NCI-H2107 (cell line): ENCODE data around the gene TGFB3.
A peak's percentile ranks its signal among the peaks of the same experiment; 100 is the strongest.
"Not testable (repeated sequence)": the region's sequence is repeated elsewhere in the genome, so short reads cannot be mapped to it uniquely, and the experiment has no call there.

Experiments
- DNase-seq: peaks from one replicate; lab custom pipeline; 2025; lab: John Stamatoyannopoulos, UW

The TGFB3 gene

DNA sequence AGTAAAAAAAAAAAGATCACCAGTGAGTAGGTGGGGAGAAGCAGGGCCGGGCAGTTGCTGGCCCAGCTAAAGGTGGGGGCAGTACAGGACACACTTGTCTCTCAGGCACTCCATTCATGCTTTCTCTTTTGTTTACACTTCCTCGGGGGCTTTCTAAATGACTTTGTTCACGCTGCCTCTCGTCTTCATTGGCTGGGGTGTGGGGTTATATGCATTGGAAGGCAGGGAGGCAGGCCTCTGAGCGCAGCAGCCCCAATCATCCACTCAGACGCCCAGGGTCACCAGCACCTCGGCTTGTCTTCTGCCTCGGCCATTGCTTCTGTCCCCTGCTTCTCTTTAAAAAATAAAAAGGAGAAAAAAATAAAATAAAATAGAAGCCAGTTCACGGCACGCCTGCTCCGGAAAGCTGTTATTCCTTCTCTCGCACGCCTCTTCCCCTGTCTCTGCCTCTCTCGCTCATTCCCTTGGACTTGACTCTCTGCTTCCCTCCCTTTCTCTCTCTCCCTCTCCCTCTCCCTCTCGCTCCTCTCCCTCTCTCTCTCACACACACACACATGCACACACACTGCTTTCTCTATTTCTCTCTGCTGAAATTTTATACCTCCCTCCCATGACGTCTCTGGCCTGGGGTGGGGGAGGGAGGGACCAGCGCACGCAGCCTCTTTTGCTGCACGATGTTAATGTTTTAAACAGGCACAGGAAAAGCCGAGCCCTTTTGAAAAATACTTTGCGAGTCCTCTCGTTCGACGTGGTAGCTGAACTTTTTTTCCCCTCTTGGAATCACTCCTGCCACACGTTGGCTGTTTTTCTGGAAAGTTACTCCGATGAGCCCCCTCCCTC is at the start of gene TGFB3:
Gene TGFB3 (minus strand): TSS at position 570 of the 840 bp plus-strand sequence. CDS start 1,102 bp downstream, outside the sequence.
- peak; percentile 53 for DNase-seq

DNA sequence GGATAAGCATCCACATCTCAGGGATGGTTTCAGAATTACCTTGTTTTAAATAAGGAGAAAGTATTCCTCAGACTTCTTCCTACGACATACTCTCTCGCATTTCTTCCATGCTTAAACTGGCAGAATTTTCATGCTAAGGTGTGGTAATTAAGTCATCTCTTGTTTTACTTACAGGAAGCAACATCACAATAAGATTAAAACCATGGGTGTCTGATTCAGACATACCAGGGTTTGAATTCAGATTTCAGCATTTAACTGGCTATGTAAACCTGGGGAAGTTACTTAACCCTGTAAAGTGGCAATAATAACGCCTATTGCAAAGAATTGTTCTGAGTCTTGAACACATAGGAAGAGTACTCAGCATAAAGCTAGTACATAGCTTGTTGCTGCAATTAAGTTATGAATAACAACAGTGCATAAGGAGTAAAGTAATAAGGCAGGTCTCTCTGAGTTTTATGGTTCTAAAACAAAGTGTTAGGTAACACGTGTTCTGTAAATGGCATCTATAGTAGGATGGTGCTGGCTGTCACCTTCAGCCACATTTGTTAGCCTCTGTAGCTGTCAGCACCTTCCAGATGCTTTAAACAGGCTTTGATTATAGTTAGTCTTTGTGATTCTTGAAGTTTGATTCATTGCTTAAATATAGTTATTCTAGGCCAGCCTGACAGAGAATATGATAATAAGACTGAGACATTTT is 42.6 kb upstream of the TGFB3 start:
- no peak for DNase-seq

DNA sequence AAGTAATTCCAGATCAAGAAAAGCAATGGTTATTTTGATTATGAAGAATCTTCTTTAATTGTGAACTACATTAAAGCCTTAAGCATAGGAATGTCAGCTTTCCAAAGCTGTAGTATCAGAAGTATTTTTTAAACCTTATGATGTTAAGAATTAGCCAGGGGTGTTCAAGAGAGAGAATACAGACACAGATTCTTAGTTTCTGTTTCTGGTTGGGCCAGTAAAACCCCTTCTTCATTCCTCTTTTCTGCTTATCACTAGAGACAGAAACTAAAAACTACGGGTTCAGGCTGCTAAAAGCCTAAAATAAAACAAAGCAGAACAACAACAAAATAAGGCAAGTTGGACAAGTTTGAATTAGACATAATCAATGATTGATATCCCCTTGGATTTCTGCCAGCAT is 42.0 kb upstream of the TGFB3 start:
- no peak for DNase-seq

DNA sequence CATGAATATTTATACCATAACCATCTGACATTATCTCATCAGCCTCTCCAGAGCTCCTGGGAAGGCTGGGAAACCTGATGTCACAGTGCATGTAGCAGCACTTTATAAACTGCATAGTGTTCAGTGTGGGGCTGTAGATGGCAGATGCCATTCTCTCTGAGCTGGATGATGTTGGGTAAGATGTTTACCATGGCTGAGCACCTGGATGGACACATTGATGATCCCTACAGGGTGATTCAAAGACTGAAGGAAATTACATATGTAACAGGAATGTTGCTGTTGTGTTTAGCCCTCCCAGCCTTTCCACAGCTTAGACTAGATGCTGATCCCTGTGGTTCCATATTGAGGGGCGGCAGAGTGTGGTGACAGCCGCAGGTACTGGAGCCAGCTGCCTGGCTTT is 41.2 kb upstream of the TGFB3 start:
- no peak for DNase-seq

DNA sequence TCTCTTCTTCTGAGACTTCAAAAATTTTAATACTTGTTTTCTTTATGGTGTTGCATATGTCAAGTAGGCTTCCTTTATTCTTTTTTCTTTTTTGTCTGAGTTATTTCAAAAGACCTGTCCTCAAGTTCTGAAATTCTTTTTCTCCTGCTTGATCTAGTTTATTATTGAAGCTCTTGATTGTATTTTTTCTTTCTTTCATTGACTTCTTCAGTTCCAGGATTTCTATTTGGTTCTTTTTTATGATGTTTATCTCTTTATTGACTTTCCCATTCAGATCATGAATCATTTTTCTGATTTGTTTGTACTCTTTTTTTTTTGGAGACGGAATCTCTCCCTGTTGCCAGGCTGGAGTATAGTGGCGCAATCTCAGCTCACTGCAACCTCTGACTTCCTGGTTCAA is 37.9 kb upstream of the TGFB3 start:
- DNase-seq = no peak

DNA sequence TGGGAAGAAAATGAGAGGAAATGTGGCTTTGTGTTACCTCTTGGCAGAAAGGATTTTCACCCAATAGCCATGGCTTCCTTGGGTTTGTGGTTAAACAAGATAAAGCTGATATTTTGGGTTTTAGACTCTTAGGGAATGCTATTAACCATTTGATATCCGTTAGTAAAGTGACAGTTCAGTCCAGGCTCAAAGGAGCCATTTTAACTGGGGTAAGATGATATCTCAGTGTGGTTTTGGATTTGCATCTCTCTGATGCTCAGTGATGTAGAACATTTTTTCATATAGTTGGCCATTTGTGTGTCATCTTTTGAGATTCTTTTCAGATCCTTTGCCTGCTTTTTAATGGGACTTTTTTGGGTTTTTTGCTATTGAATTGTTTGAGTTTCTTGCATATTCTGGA is 33.9 kb upstream of the TGFB3 start:
- no peak for DNase-seq

DNA sequence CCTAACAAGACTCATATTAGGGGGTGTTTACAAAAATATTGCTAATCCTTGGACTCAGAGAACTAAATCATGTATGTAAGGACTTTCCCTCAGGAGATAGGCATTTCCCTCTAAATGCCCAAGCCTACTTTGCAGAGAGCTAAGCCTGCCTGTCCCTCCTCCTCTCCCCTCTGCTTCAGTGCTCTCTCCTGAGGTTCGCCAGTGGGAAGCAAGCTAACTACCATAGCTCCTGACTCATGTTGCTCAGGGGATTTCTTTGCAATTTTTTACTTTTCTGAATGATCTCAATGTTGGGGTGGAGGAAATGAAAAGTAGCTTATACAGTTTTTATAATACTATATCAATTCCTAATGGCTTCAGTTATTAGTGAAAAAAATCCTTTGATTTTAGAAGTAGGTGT is 33.4 kb upstream of the TGFB3 start:
- no peak for DNase-seq

DNA sequence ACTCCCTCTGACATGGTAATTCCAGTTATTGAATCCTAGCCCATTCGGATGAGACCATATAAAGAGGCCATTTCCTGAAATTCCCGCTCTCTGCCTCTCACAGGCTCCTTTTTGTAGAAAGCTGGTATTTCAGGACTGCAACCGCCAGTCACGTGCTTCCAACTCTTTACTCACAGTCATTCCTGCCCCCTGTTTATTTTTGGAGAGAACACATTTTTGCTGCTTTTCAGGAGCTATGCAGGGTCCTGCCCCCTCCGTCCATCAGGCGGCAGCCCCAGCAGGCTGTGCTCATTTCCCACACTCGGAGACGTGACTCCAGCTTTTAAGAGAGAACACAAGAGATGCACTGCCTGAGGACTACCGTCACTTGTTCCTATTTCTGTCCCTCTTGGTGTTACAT is 30.6 kb upstream of the TGFB3 start:
- no peak for DNase-seq

DNA sequence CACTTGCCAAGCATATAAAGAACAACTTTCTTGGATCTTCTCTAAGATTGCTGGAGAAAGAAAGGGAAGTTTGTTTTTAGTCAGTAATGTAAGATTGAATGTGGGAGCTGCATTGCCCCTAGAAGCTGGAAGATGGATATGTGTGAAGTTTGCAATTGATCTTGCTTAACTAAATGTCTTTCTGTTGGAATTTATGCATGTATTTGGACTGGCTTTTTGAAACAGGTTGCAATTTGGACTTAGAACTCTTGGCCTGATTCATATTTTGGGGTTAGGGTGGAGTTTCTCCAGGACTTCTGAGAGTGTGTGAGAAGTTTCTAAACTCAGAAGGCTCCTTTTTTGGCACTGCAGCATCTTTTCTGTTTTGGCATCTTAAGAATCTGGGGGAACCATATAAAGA is 30.1 kb upstream of the TGFB3 start:
- DNase-seq = no peak

DNA sequence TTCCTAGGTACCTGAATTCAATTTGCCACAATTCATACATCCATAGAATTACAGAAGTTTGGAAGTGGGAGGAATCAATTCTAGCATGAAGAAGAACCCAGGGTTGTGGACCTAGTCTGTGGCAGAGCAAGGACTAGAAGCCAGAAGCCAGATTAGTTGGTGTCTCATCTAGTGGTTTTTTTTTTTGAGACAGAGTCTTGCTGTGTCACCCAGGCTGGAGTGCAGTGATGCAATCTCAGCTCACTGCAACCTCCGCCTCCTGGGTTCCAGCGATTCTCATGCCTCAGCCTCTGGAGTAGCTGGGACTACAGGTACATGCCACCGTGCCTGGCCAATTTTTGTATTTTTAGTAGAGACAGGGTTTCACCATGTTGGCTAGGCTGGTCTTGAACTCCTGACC is 27.8 kb upstream of the TGFB3 start:
- not testable (repeated sequence) for DNase-seq

DNA sequence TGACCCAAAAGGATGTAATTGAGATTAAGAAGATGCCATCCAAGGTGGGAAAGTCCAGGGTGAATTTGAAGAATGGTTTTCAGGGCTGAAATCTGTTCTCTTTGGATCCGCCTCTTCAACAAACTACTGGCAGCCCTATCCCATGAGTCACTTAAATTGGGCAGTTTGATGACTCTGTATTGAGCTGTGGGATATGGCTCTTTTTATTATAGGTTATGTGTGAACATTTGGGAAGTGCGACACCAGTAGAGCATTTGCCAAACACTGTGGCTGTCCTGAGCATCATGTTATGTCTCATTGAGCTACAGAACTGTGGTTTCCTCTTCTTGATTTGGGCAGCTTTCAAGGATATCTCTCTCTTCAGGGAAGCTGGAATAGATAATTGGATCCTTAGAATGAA is 26.1 kb upstream of the TGFB3 start:
- no peak for DNase-seq

DNA sequence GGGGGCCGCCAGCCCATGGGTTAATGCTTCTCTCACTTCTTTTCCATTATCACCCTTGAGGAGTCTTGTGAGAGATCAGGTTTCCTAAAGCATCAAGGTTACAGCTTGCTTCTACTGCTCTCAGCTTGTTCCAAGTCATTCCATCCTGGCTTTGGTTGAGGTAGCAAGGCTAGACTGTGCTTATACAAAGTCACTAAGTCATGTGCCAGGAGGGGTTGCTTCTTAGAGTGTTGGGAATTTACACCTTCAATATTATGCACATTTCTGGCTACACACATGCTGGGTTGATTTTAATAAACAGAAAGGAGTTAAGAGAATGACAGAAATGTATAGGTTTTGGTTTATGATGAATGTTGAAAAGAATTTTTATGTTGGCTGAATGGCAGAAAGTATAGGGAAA is 25.6 kb upstream of the TGFB3 start:
- DNase-seq = no peak

DNA sequence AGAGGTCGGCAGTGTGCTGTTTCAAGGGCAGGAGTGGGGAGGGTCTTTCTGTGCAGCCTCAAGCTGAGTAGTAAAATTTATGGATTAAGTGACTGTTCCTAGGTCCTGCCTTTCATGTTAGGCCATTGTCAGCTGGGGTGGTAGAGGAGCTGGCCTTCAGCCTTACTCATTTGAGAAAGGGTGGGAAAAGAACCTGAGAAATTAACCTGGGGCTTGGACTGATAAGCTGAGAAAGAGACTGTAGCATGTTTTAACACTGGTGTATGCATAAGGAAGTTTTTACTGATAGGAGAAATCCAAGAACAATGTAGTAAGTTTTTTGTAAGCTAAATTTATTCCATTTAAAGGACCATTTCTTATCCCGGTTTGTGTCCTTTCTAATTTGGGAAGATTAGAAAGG is 24.5 kb upstream of the TGFB3 start:
- no peak for DNase-seq

DNA sequence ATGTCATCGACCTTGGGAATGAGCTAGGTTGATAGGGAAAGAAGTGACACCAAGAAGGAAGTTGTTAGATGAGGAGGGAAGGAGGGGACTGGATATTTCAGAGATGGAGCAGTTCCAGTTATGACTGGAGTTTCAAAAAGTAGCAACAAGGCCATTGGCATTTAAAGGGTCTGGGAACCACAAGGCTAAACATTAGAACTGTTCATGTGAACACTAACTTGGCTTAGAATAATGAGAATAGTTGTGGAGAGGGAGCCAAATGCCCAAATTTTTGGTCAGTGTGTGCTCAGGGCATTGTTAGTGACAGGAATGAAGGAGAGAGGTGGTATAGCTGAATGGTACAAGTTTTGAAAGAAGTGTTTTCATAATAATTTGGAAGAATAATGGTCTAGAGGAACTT is 20.6 kb upstream of the TGFB3 start:
- DNase-seq = no peak

DNA sequence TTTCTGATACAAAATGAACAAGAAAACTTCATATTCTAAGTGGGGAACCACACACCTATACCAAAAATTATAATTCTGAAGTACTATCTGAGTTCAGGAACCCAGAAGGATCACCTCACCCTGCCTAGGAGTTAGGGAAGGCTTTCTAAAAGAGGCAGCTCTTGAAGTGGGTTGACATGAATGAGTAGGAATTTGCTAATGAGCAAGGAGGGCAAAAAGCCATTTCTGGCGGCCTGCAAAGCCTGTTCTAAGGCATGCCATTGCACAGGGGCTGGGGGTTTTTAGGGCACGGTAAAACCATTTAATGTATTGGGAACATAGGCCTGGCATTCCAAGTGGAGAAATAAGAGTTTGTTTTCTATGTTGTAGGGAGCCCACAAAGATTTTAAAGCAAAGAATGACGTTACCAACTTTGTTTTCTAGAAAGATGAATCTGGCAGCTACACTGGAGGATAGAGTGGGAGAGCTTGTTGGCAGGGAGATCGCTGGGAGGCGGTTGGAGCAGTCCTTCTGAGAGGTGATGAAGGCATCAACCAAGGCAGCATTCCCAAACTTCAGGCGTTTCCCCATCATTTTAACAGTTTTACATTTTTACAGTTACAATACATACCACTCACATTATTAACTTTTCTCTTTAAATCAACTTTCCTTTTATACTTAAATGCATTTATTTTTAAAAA is 17.9 kb upstream of the TGFB3 start:
- DNase-seq = no peak

DNA sequence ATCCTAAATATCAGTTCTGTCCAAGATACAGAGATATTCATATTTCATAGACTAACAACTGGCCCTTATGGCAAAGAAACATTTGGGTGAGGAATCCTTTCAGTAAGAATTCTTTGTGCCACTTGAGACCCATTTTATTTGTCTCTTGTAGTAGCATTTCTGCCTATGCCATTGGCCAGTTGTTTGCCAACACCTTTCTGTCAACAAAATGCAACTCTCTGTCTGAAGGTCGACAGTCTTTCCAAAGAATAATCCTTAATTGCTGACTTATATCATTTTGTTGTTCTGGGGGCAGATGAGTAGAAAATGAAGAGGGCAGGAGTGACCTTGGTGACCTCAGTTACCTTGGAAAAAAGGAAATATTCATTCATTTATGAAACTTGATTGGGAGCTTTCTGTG is 14.7 kb upstream of the TGFB3 start:
- DNase-seq = no peak

DNA sequence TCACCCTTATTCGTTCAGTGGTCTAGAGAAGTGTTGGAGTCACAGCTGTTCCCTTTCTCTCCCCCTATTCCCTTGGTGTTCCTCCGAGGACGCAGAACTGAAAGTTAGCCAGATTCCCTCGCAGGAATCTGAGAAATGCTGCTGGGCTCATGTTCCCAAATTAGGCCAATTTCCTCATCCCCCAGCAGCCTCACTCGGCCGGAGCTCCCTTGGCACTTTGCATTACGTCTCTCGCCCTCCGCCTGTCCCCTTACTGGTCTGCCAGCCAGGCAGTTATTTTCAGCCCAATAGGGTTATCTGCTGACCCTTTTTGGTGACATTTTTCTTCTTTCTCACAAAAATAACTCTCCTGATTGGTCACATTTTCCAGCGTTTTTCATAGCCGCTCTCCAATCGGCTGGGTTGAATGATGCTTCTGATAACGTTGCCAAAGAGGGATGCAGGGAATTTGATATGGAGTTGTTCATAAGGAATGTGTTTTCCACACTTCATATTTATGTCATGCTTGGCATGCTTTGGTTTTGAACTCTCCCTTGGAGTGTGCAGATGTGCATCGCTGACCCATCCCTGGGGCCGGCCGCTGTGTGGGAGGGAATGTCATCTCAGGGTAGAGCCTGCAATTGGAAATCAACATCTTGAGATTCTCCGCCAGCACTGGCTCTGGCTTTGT is 13.7 kb upstream of the TGFB3 start:
- DNase-seq = no peak

DNA sequence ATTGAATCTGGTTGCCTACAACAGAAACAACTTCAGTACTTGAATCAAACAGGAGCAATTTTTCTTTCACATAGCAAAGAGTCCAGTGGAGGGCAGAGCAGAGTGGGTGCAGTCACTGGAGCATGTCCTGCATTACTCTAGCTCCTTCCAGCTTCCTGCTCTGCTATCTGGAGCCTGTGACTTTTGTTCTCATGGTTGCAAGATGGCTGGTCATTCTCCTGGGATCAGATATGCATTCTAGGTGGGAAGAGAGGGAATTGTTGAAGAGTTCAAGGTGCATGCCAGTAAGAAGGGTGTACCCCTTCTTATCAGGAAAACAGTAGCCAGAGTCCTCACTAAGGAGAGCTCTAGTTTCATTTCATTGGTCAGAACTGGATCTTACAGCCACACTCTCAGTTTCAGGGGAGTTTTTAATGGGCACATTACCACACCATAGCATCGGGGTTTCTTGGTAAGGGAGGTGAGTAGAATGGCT is 11.8 kb upstream of the TGFB3 start:
- no peak for DNase-seq

DNA sequence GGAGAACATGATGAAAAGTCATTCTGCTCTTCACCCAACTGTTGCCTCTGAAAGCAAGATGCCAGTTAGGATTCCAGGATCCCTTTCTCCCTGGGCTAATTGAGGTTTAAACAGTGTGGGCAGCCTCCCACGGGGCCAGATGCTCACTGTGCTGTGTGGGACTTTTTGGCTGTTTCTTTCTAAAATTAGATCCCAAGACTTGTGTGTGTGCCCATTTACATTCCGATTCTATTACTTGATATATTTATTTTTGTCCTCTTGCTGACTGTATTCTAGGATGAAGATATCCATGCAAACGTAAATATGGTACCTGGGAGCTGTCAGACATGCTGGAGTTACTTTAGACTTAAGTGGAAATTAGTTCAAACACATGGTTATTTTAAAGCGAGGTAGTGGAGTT is 10.0 kb upstream of the TGFB3 start:
- DNase-seq = no peak

DNA sequence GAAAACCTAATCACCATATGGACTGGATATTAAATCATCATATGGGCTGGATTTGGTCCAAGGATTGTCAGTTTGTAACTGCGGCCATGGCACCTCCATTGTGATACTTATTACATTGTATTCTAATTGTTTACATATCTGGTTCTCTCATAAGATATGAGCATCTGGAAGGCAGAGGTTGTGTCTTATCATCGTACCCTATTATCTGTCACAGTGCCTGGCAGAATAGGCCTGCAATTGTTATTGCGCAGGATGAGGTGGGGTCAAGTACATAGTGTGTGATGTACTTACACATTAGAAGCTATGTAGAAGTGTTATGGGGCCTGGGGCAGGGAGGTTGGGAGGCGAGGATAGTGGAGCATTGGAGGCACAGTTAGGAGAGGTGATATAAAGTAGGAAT is 8.5 kb upstream of the TGFB3 start:
- DNase-seq = no peak

DNA sequence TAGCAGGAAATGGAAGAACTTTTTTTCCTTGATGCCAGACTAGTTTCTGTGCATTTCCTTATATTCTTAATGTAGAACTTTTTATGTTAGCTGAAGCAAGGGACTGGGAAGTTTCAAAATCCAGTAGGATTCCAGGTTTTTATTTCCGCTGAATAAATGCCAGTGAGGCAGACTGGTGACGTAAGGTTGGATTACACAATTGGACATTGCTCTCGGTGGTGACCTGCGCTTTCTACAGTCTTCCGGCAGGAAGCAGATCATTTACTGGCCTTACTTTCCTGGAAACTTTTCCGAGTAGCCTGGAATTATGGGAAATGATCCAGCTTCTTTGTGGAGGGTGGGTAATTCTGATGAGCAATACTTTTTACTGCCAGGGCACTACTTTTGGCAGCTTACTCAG is 7.3 kb upstream of the TGFB3 start:
- DNase-seq = no peak

DNA sequence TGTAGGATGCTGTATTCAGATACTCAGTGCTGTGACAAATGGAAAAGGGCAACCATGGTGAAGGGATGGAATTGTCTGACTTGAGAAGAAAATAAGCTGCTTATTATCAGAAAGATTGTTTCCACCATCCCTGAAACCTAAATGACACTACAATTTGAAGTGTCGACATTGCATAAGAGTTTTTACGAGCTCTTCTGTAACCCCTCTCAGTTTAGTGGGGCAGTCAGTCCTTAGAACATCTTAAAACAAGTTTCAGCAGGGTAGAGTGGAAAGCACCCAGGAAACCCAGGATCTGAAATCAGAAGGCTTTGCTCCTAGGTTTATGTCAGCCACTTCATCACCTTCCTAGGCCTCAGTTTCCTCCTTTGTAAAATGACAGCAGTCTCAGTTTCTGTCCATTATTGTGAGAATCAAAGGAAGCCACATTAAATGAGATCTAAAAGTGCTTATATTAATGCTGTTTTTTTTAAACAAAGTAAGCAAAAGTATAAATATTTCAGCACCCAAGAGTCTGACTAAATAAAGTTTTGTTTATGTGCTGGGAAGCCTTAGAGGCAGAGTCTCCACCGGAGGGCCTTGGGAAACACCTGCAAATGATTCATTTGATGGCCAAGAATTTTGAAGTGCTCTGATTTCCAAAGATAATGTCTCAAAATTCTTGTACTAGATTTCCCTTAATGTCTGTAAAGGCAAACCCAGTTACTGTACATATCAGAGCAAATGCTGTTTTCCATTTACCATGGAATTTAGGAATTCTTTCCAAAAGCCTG is 5.6 kb upstream of the TGFB3 start:
- no peak for DNase-seq
